ENCODE data around the gene CD300A.
A peak's percentile ranks its signal among the peaks of the same experiment; 100 is the strongest.

DNA sequence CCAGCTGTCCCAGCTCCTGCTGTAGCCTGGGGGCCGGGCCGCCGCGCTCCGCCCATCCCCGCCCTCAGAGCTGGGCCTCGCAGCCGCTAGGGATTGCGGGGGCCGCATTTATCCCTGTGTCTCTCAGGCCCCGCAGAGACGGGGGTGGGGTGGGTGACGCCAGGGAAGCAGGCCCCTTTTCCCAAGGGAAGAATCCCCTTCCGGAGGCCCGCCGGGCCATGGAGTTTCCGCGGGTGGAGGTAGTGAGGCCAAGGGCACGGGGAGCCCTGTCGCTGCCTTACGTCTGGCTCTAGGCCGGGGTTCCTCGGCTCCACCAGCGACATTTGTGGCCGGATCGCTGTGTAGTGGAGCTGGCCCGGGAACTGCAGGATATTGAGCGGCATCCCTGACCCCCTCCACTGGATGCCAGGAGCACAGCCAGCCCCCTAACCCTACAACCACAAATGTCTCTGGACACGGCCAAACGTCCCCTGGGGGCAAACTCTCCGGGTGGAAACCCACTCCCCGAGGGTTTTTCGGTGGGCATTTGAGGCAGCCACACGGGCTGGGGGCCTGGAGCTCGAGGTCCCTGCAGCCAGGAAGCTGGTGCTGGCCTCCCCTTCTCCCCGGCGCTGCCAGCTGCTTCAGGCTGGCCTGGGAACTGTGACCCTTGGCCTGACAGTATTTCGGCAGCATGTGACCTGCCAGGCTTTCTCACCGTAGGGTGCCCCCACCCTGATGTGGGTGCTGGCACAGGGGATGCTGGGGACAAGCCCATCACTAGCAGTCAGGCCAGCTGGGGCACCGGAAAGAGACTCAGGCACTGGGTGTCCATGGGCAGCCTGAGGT is 12.0 kb upstream of the CD300A start:
- TF ChIP-seq, protein P1, sequence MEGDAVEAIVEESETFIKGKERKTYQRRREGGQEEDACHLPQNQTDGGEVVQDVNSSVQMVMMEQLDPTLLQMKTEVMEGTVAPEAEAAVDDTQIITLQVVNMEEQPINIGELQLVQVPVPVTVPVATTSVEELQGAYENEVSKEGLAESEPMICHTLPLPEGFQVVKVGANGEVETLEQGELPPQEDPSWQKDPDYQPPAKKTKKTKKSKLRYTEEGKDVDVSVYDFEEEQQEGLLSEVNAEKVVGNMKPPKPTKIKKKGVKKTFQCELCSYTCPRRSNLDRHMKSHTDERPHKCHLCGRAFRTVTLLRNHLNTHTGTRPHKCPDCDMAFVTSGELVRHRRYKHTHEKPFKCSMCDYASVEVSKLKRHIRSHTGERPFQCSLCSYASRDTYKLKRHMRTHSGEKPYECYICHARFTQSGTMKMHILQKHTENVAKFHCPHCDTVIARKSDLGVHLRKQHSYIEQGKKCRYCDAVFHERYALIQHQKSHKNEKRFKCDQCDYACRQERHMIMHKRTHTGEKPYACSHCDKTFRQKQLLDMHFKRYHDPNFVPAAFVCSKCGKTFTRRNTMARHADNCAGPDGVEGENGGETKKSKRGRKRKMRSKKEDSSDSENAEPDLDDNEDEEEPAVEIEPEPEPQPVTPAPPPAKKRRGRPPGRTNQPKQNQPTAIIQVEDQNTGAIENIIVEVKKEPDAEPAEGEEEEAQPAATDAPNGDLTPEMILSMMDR (IDR thresholded peaks at IDR 0.05) = peak; percentile 11 to 40 (median 35)
- no peak for TF ChIP-seq EP300 (IDR thresholded peaks at IDR 0.05)

Data from esophagus muscularis mucosa (tissue), 3 donors.